NK-92 (cell line): ENCODE data around the gene CCDC66.
"Not testable (repeated sequence)": the region's sequence is repeated elsewhere in the genome, so short reads cannot be mapped to it uniquely, and the experiment has no call there.

Experiments
- DNase-seq: peaks from one replicate; lab custom pipeline; 2025; ENCODE audit not compliant: unreplicated experiment; lab: John Stamatoyannopoulos, UW

The CCDC66 gene

GRCh38 chr3:56556908-56557830, at the start of gene CCDC66:
Gene CCDC66 (plus strand): TSS chr3:56557175. CDS start chr3:56557243, 68 bp downstream.
- DNase-seq = peak; percentile 58

GRCh38 chr3:56519641-56520040, 37.3 kb upstream of the CCDC66 start:
- no peak for DNase-seq

- no peak for DNase-seq
These were observed 34.6 kb upstream of the CCDC66 start for GRCh38 chr3:56522374-56522773.

GRCh38 chr3:56525291-56525690, 31.7 kb upstream of the CCDC66 start:
- no peak for DNase-seq

- DNase-seq = no peak
These were observed 20.2 kb upstream of the CCDC66 start for GRCh38 chr3:56536735-56537134.

- DNase-seq = no peak
These were observed 9.5 kb upstream of the CCDC66 start for GRCh38 chr3:56547486-56547885.

GRCh38 chr3:56557831-56558170, 826 bp downstream of the CCDC66 start:
- DNase-seq = no peak

GRCh38 chr3:56573501-56573900, 16.5 kb downstream of the CCDC66 start:
- DNase-seq = no peak

GRCh38 chr3:56581941-56582340, 25.0 kb downstream of the CCDC66 start:
- DNase-seq = not testable (repeated sequence)

- not testable (repeated sequence) for DNase-seq
These were observed 27.3 kb downstream of the CCDC66 start for GRCh38 chr3:56584275-56584674.

- DNase-seq = no peak
These were observed 33.8 kb downstream of the CCDC66 start for GRCh38 chr3:56590814-56591213.

- DNase-seq = no peak
These were observed 34.3 kb downstream of the CCDC66 start for GRCh38 chr3:56591262-56591661.

- no peak for DNase-seq
These were observed 36.6 kb downstream of the CCDC66 start for GRCh38 chr3:56593455-56594158.

- DNase-seq = no peak
These were observed 39.2 kb downstream of the CCDC66 start for GRCh38 chr3:56595975-56596840.

GRCh38 chr3:56608479-56608878, 51.5 kb downstream of the CCDC66 start:
- not testable (repeated sequence) for DNase-seq

- DNase-seq = no peak
These were observed 53.8 kb downstream of the CCDC66 start for GRCh38 chr3:56610669-56611335.

- no peak for DNase-seq
These were observed 54.4 kb downstream of the CCDC66 start for GRCh38 chr3:56611364-56611763.

GRCh38 chr3:56612146-56612545, 55.2 kb downstream of the CCDC66 start:
- no peak for DNase-seq

GRCh38 chr3:56613016-56613415, 56.0 kb downstream of the CCDC66 start:
- no peak for DNase-seq

GRCh38 chr3:56616478-56617006, 59.6 kb downstream of the CCDC66 start:
- no peak for DNase-seq
